ENCODE results near the gene MCAT.
"Not testable (repeated sequence)": the region's sequence is repeated elsewhere in the genome, so short reads cannot be mapped to it uniquely, and the experiment has no call there.

MCAT gene

DNA sequence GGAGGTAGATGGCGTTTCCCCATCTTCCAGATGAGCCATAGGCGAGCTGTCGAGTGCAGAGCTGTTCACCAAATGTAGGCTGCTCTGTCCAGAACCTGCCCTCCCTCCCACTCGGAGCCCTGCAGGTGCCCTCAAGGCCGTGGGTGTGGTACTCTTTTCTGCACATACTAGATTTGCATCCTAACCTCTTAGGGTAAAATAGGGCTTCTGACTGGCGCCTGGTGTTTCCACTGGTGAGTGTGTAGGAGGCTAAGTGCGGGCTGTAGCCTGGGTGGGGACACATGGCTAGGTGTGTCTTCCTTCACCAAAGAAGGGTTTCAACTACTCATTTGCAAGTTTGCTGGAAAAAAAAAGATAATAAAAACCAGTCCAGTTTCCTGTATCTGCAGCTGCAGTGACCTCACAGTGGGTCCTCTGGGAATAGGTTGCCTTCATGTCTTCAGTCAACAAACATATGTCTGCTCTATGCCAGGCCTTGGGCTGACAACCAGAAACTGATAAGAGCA lies 24.2 kb downstream of the MCAT start:
- DNase-seq, result no peak

DNA sequence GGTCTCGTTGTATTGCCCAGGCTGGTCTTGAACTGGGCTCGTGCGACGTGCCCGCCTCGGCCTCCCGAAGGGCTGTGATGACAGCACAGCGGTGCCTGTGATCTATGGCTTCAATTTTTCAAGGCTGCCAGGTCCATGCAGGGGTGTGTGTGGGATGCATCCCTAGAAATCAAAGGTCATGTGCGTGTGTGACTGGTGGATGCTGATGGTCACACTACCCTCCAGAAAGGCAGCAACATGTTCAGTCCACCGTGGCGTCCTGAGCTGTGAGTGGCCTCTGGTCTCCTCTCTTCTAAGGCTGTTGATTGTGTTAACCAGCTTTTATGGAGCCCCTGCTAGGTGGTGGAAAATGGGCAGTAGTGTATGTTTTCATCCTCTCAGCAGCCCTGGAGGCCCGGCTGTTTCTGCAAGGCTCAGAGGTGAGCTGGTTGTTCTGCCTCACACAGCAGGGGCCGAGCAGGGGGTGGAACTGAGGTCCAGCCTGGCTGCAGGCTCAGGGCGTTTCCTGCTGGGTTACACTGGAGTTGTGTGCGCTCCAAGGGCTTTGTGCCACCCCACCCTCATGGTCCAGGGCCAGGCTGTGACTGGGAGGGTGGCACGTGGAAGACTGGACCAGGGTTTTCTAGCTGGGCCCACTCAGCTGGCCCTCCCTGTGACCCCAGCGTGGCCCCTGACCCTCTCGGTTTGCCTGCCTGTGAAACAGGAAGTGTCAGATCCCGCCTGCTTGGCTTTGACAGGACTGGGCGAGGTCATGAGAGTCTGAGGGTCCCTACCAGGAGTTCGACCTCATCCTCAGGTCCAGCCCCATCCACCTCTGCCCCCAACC lies 25.0 kb downstream of the MCAT start:
- no peak for DNase-seq

DNA sequence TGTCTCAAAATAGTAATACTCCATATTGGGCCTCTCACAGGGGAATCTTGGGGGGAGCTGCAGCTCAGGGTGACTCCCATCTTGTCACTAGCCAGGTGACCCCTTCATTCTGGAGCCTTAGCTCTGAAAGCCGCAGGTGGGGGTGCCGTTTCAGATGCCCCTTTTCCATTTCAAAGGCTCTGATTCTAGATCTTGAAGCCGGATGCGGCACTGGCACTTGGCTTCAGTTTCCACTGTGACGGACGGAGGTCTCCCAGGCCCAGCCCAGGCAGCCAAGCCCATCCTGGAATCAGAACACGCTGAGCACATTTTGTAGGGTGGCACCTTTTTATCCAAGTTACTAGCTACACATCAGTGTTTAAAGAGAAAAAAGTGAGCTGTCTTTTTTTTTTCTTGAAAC lies 26.3 kb downstream of the MCAT start:
- no peak for DNase-seq

DNA sequence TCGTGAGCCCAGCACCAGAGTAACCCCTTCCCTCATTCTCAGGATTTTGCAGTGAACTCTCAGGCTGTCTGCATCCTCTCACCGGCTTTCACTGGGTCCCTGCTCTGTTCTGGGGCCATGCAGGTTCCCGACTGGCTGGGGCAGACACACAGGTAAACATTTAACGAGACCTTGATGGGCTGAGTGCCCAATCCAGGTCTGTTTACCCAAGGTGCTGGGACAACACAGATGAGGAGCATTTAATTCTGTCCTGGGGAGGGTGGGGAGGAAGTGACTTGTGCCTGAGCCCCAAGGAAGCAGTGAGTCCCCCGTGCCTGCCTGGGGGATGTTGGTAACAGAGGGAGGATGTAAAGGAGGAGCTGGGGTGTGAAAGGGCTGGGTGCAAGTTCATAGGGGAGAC lies 28.2 kb downstream of the MCAT start:
- no peak for DNase-seq

DNA sequence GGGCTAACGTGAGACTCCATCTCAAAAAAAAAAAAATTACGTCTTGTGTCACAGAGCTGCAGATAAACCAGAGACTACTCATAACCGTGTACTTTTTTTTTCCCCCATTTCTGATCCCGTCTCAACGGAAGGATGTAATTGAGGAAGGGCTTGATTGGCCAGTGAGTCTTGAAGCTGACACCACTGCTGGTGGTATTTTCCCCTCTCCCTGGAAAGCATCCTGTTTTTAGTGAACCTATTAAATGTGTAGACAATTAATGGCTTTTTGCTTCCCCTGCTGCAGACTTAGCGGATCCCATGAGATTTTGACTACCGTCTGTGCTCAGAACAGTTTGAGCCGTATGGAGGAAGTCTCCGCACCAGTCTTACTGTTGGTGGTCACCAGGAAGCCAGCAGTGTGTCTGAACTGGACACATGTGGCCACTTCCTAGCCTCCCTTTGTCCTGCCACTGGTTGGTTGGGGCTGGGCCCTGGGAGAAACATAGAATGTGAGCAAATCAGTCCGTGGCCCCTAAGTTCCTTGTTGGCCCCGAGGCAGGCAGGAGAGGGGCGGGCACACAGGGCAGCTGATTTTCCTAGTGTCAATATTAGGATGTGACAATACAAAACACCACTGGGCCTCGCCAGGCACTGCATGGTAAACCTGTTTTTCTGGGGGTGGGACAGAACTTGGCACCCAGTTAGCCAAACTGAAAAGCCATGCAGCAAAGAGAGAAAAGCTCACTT lies 29.5 kb downstream of the MCAT start:
- no peak for DNase-seq

DNA sequence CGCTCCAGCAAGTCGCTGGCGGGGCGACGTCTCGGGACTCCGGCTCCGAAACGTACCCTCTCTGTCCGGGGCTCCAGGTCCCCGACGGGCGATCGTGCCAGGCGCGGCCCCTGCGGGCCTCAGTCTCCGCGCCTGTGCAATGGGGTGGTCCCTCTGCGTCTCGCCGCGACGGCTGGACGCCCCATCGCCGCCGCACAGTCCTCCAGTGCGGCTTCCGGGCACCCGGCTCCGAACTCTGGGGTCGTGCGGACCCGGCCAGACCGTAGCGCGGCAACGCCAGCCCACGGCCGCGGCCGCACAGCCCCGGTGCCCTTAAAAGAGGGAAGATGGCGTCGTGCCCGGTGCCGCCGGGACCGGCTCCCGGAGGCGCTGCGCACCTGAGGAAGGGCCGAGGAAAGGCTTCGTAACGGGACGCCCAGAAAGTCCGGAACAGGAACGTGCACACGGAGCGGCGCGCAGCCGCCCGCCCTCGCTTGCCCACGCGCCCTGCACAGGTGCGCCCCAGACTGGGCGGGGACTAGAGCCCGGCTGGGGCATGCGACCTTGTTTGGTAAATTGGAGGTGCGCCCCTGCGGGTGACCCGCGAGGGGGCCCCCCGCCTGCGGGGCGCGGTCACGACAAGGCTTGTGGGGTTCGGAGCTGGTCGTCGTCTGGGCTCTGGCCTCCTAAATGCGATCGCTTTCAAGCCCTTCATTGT lies 32.1 kb downstream of the MCAT start:
- DNase-seq, result peak in 2 of 4 experiments; percentile 11 to 33

DNA sequence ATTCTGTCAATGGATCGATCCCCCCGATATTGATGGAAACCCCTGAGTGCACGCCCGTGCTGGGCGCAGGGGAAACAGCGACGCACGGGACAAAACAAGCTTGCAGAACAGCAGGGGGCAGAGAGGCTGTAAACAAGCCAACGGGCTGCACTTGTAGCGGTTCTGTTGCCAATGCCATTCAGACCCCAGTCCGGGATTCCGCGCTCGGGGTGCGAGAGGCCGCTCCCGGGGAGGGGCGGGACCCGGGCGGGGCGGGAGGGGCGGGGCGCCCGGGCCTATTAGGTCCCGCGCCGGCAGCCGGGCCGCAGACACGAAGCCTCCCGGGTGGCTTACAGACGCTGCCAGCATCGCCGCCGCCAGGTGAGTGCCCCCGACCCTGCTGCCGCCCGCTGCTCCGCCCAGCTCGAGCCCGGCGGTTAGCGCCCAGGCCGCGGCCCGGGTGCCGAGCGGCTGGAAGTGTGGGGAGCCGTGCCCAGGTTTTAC lies 32.7 kb downstream of the MCAT start, which contains the start of gene BIK:
TSS of gene BIK (plus strand) at position 307 of the 483 bp plus-strand sequence. CDS start 13,273 bp downstream, outside the sequence.
- DNase-seq, result peak in 2 of 4 experiments; percentile 13 to 38

DNA sequence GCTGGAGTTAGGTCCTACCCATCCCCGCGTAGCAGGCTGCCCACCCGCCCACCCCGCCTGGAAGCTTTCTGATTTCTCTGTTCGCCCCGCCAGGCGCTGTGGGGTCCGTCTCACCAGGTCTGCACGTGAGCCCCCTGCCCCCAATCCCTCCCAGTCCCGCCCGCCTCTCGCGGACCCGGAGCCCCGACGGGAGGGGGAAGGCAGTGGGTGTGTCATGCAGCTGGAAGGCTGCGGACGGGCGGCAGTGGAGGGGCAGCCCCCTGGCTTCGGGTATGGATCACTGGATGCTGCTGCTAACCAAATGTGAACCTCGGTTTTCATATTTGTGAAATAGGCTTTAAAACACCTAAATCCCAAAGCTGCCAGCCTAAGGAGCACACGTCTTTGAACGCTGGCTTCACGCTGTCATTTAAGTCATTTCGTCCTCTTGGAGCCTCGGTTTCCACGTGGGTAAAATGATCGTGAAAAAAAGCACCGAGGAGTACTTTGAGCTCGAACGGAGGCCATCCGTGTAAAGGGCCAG lies 33.2 kb downstream of the MCAT start:
- DNase-seq, result peak in 1 of 4 experiments; percentile 20

DNA sequence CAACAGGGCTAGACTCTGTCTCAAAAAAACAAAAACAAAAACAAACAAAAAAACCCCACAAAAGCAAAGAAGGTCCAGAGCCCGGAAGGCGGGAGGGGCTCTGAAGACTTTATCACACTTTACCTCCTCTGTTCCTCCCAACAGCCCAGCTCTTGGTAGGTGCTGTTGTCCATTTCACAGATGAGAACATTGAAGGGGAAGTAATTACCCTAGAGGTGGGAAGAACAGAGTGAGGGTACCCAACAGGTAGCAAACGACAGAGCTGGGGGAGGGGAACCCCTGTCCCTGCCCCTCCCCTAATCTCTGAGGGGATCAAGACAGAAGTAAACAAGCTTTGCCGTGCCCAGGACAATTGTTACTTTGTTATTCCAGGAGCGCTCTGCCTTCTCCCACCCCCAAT lies 33.7 kb downstream of the MCAT start:
- DNase-seq, result no peak

DNA sequence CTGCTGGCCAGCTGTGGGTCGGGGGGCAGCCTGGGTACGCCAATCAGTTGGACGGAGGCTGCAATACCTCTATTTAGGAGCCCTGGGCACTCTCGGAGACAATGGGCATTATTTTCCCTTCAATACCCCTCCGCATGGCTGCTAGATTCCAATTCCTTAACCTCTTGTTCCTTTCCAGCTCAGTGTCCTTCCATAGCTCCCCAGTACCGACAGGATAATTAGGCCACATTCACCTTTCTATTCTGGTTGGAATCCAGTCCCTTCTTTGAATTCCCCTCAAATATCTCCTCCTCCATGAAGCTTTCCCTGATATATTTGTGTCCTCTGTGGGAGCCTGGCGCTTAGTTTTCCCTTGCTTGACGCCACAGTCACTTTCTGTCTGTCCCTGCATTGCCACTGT lies 36.9 kb downstream of the MCAT start:
- no peak for DNase-seq

DNA sequence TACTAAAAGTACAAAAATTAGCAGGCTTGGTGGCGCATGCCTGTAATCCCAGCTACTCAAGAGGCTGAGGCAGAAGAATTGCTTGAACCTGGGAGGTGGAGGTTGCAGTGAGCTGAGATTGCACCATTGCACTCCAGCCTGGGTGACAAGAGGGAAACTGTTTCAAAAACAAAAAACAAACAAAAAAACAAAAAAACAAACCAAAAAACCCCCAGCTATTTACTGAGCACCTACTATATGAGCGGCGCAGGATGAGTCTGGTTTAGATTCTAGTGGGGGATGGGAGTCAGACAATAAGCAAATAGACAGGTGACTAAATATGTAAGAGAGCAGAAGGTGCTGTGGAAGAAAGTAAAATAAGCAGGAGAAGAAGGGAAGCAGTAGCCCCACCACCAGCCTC lies 38.2 kb downstream of the MCAT start:
- DNase-seq, result not testable (repeated sequence)

DNA sequence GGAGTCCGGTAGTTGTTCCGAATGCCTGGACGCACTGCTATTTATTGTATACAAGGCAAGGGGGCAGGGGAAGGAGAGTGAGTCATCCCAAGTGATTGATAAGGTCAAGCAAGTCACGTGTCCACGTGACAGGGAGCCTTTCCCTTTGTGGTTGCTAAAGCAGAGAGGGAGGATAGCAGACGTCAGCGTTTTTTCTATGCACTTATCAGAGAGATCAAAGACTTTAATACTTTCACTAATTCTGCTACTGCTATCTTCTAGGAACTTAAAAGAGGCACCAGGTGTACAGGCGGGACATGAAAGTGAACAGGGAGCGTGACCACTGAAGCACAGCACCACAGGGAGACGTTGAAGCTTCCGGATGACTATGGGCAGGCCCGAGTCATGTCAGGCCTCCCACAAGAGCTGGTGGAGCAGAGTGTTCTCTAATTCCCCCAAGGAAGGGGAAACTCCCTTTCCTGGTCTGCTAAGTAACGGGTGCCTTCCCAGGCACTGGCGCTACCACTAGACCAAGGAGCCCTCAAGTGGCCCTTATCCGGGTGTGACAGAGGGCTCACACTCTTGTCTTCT lies 39.1 kb downstream of the MCAT start:
- DNase-seq, result not testable (repeated sequence)

DNA sequence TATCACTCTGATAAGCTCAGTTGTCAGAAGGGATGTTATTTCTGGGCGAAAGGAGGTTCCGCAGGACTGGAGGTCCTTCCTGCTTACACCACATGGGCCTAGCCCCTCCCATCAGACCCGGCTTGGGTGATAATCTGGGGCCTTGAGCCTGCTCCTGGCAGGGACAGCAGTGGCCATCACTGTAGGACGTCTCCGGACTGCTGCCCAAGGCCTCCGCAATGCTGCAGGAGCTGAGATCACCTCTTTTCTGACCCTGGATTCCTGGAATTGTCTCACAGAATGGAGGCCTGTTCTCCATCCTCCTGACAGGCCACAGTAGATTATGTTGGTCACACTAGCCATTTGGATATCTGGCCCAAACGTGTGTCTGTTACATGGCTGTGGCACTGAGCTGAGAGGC lies 41.9 kb downstream of the MCAT start:
- DNase-seq, result no peak

DNA sequence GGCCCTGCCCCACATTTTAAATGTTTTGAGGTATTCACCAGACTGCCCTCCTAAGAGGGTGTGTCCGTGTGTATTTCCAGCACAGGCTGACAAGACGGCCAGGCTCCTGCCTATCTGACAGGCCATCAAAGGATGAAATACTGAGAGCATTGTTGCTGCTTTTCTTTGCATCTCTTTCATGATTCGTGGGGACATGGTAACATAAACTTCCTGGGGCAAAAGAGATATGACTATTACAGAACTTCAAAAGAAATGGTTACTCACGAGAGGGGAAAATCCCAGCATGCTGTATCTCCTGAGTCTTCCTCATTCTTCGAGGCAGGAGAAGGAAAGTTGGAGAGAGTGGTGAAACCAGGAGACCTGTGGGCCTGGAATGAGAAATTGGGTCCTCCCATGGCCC lies 43.0 kb downstream of the MCAT start:
- DNase-seq, result no peak

DNA sequence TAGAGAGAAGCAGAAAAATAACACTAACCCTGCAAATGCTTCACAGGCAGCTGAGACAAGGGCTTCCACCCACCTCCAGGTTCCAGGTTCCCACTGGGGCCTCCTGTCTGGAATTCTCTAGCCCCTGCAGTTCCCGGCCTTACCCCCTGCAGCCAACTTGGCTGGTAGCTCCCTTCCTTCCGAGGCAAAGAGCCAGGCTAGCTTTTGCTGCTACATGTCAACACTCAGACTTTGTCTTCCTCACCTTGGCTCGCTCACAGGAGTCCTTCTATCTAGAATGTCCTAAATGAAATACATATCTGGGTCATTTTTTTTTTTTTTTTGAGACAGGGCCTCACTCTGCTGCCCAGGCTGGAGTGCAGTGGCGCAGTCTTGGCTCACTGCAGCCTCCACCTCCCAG lies 44.1 kb downstream of the MCAT start:
- DNase-seq, result no peak

DNA sequence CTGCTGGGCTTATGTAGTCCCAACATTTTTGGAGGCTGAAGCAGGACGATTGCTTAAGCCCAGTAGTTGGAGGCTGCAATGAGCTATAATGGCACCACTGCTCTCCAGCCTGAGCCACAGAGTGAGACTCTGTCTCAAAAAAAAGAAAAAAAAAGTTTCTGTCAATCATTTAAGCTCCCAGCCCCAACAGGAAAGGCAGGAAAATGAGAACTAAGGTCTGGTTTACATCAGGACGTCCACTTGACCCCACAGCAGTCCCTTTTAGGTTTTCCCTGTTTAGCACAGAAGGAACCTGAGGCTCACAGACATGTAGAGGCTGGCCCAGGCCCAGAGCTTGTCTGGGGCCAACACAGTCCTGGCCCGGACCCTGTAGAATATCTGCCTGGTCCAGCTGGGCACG lies 44.8 kb downstream of the MCAT start:
- no peak for DNase-seq

DNA sequence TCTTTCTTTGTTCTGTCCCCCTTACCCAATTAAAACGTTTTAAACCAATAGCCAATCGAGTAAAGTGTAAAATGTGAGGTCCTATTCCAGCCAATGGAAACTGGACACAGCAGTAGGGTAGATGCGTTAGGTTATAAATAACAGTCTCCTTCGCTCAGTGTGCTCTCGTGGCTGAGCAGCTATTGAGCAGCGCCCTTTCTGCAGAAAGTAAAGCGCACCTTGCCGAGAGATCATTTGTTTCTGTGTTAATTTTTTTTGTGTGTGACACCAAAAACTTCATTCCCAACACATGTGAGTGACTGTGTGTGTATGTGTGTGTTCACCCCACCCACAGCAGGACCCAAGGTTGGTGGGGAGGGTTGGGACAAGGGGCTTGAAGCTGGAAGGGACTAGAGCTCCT lies 46.8 kb downstream of the MCAT start:
- no peak for DNase-seq

DNA sequence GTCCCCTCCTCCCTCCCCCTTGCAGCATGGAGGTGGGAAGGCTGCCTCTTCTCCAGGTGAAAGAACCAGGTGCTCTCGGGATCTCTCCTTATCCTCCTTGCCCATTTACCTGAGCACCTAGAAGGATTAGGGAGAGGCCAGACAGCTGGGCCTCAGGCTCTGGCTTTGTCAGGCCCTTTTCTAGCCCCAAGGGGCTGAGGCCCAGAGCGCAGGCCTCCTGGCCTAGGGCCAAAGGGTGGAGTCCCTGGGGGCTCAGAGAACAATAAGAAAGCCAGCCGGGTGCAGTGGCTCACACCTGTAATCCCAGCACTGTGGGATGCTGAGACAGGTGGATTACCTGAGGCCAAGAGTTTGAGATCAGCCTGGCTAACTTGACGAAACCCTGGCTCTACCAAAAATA lies 48.6 kb downstream of the MCAT start:
- no peak for DNase-seq

DNA sequence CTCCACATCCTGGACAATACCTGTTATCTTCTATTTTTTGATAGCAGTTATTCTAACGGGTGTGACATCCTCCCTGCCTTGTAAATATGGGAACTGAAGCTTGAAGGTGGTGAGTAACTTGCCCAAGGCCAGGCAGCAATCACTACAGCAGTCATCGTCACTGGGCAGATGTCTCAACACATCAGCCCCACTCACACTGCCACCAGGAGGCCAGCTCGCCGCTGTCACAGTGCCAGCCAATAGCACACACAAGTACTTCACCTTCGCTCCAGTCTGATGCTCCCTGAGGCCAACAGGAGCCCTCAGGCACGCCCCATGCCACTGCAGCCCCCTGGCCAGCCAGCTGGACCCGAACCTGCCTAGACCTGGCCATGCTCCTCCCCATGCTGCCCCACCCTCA lies 49.1 kb downstream of the MCAT start:
- no peak for DNase-seq

DNA sequence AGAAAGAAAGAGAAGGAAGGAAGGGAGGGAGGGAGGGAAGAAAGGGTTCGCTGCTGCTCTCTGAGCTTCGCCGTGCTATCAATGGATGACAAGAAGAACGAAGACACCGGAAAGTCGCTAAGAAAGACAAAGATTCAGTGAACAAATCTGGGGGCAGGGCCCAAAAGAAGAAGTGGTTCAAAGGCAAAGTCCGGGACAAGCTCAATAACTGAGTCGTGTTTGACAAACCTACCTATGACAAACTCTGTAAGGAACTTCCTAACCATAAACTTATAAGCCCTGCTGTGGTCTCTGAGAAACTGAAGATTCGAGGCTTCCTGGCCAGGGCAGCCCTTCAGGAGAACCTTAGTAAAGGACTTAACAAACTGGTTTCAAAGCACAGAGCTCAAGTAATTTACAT lies 51.1 kb downstream of the MCAT start:
- no peak for DNase-seq

DNA sequence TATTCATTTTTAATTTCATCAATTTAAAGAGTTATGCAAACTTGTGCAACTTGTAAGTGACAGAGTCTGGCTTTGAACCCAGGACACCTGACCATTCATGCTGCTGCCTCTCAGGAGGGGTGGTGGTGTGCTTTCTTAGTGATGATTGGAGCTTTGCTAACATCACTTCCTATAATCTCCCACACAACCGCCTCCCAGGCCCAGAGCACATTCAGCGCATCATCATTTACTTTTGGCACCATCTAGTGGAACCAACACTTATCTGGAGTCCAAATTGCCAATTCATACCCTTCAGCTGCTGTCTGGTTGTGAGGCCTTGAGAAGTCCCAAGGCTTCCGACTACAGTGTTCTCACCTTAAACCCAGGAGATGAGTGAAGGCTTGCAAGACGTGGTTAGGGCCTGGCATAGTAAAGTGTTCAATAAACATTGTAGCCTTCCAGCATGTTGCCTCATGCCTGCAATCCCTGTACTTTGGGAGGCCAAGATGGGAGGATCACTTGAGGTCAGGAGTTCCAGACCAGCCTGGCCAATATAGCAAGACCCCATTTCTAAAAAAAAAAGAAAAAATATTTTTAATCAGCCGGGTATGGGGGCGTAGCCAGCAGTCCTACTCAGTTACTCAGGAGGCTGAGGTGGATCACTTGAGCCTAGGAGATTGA lies 52.9 kb downstream of the MCAT start:
- peak in 1 of 4 experiments; percentile 3 for DNase-seq

Data from activated naive CD4-positive, alpha-beta T cell (primary cell).